GM10248 (cell line): Measurements from ENCODE around the gene EEFSEC.

ENCODE experiments used
- CTCF ChIA-PET: fragments of 300-600 bp; sonication (Branson Sonifier 250); formaldehyde crosslinking; extraction: SDS; loops from one replicate; lab custom pipeline; 2021; ENCODE audit warnings: antibody characterized with exemption; lab: Yijun Ruan, JAX
- POLR2A ChIA-PET: fragments of 350-650 bp; sonication (Branson Sonifier 250); formaldehyde crosslinking; extraction: SDS; loops from one replicate; lab custom pipeline; 2020; ENCODE audit warnings: antibody characterized with exemption; lab: Yijun Ruan, JAX
- DNase-seq: peaks from one replicate; pipeline ENCODE4 v3.0.0; 2012; ENCODE audit errors: extremely low spot score
- TF ChIP-seq, protein P1 (sequence below): IDR thresholded peaks from 2 replicates; pipeline ENCODE4 v1.5.1; 2012; ENCODE audit warnings: mild to moderate bottlenecking, low read depth; ENCODE audit errors: extremely low read depth, missing control alignments, control extremely low read depth

EEFSEC gene

DNA sequence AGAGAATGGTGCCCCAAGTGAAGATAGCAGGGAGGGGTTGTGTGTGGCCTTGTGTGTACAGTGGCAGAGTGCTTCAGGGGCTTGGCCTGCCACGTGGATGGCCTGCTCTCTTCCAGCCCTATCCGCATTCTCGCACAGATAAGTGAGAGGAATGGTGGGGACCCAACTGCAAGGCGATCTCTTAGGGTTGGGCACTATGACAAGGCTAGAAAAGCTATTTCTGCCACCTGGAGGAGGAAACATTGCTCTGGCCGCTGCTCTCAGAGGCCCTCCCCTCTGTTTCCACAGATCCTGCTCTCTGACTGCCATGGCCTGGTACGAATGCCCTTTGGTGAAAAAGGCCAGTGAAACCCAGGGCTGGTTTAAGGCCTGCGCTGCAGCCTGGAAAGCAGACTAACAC, 20.6 kb downstream of the EEFSEC start:
- POLR2A ChIA-PET: no interaction called here
- DNase-seq: no peak
- CTCF ChIA-PET: interaction anchor here (0.9 to 1.6 kb wide), 2 partner anchors 16 to 34 kb away, joined by 3 read pairs; no protein-coding TSS in a partner anchor
- TF ChIP-seq, protein P1, sequence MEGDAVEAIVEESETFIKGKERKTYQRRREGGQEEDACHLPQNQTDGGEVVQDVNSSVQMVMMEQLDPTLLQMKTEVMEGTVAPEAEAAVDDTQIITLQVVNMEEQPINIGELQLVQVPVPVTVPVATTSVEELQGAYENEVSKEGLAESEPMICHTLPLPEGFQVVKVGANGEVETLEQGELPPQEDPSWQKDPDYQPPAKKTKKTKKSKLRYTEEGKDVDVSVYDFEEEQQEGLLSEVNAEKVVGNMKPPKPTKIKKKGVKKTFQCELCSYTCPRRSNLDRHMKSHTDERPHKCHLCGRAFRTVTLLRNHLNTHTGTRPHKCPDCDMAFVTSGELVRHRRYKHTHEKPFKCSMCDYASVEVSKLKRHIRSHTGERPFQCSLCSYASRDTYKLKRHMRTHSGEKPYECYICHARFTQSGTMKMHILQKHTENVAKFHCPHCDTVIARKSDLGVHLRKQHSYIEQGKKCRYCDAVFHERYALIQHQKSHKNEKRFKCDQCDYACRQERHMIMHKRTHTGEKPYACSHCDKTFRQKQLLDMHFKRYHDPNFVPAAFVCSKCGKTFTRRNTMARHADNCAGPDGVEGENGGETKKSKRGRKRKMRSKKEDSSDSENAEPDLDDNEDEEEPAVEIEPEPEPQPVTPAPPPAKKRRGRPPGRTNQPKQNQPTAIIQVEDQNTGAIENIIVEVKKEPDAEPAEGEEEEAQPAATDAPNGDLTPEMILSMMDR: no peak

DNA sequence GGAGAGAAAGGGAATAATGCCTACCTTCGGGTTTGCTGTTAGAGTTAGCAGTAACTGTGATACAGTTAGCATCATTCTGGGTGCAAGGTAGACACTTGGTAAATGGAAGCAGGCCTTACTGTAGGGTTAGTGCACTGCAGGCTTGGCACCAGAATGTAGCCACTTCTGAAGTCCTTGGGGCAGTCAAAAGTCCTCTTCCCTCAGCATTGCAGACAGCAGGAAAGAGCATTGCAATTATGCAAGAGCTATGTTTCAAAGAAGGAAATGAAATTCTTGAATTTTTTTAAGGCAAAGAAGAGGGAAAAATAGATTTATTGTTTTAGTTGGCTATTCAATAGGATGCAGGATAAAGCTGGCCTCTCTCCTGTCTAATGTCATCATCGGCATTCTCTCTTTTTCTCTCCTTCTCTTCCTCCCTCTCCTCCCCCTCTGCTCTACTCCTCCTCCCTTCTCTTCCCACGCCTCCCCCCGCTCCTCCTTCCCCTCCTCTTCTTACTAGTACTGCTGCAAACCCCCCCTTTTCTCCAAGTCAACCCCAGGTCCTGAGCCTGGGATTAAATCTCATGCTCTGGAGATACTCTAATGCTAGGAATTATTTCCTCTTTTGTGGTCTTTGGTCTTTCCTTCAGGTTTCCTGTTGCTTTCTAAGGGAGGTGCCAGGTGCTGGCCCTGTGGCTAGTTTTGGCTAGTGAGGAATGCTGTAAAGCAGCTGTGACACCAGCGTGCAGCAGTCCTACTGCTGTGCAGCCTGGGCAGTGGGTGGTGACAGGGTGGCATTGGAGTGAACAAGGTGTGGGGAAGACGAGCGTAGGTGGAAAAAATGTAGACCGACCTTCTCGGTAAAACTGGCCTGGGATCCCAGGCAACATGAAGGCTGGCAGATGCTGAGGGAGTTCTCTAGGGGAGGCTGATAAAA, 21.7 kb downstream of the EEFSEC start:
- DNase-seq: no peak
- CTCF ChIA-PET: interaction anchor here (0.9 kb wide), 2 partner anchors 17 to 64 kb away, joined by 3 to 4 read pairs; no protein-coding TSS in a partner anchor
- POLR2A ChIA-PET: no interaction called here
- TF ChIP-seq, protein P1: no peak

DNA sequence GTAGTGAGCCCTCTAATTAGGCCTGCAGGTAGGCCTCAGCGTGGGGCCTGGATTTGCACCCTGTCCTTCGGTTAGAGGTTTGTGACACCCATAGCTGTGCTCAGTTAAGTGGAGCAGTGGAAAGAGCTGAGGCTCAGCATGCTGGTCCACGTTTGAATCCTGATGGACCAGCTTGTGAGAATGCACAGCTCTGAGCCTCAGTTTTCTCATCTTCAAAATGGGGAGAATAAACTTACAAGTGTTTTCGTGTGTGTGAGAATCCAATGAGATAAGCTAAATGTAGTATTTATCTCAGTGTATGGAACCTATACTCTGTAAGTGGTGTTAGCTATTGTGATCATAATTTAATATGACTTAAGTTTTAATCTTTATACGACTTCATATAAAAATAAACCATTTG, 22.5 kb downstream of the EEFSEC start:
- DNase-seq: no peak
- CTCF ChIA-PET: interaction anchor here (0.9 to 1.8 kb wide), 5 partner anchors 11 to 65 kb away, joined by 3 to 8 read pairs (median 4); partner anchors contain the start of gene RUVBL1
- TF ChIP-seq, protein P1: no peak
- POLR2A ChIA-PET: no interaction called here

DNA sequence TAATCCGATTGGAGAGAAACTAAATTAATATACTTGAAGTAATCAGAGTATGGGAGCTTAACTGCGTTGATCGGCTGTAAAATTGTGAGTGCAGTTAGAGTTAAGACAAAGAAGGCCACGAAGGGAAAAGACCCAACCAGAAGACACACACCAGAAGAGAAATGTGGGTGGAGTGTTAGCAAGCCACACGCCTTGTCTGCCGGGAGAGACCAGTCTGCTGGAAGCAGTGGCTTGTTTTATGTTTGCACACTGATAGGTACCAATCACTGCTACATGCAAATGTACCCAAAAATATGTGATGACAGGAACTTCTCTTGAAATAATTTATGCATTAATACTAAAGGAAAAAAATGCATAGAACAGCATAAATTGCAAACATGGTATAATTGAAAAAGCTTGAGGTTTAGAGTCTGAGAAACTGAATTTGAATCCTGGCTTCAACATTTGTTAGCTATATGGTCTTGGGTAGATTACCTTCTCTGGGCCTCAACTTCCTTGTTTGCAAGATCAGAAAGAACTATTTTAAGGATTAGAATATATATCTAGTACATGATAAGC, 23.1 kb downstream of the EEFSEC start:
- no peak for DNase-seq
- ChIA-PET POLR2A (no interaction called here), CTCF (interaction anchor here (0.8 to 1.8 kb wide), 9 partner anchors 8 to 110 kb away, joined by 3 to 8 read pairs (median 4); partner anchors contain the start of gene RUVBL1)
- TF ChIP-seq, protein P1: no peak

DNA sequence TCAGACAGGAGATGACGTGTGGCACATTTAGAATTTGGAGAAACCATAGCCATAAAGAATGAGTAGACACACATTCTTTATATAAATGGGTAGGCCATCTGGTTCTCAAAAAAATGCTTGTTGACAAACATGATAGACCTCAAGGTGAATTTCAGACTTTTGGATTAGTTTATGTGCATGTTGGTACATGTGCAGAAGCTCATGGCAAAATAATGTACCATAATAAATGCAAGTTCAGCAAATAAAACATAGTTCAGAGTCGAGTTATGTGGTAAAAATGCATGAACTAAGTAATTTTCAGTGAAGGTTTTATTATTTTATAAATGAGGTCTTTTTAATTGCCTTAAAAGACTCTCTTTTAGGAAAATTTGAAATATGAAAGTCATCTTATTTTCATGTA, 24.6 kb downstream of the EEFSEC start:
- POLR2A ChIA-PET: interaction anchor here (0.5 kb wide), 1 partner anchor 17 kb away, joined by 3 read pairs; no protein-coding TSS in a partner anchor
- TF ChIP-seq, protein P1: no peak
- CTCF ChIA-PET: interaction anchor here (1.1 to 2.2 kb wide), 3 partner anchors 9 to 11 kb away, joined by 3 to 4 read pairs (median 4); no protein-coding TSS in a partner anchor

DNA sequence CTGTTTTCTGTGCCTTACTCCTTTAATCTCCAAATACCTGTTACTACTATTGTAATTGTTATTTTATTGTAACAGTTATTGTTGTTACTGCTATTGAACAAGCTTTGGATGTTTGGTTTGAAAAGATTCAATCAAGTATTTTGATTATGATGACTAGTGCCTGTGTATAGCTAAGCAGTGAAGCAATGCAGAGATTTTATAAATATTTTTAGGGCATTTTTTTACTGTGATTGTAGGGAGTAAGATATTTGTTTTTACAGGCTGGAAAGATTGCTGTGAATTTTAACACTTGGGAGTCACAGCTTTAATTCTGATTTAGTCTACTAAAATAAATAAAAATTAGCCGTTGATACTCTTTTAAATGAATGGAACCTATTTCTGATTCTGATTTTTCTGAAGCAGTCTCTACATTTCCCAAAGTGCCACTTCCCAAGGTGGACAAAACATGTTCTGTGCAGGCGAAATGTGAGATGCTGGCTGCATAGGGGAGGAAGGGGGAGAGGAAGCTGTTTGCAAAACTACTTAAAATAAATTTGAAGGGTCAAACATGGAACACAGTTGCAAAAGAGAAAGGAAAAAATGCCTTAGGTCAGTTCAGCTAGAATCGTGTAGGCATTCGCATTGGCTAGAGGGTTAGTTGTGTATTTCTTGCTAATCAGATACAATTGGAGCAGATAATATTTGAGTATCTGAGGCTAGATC, 25.7 kb downstream of the EEFSEC start:
- ChIA-PET POLR2A (no interaction called here), CTCF (interaction anchor here (1.2 to 2.2 kb wide), 2 partner anchors 12 to 32 kb away, joined by 4 read pairs; no protein-coding TSS in a partner anchor)
- TF ChIP-seq, protein P1: no peak
- DNase-seq: no peak

More for the DNA sequence above, 24.6 kb downstream of the EEFSEC start:
- no peak for DNase-seq
